T-helper 2 cell treated with Interferon-gamma antibody and Interleukin-4, amounts not matched to agents 5 μg/mL and 100 μg/mL, for 36 hours (primary cell): ENCODE data around the gene DNAI7.

Experiments used
- DNase-seq: peaks from one replicate; pipeline ENCODE4 v3.0.0; 2021; ENCODE audit warnings: low spot score
- H3K27ac Mint-ChIP-seq: one replicate; pipeline ENCODE4 v1.8.0; 2021; ENCODE audit warnings: mild to moderate bottlenecking, mixed read lengths
- H3K27me3 Mint-ChIP-seq: one replicate; pipeline ENCODE4 v1.8.0; 2021; ENCODE audit warnings: low read depth, mixed read lengths
- H3K36me3 Mint-ChIP-seq: one replicate; pipeline ENCODE4 v1.8.0; 2021; ENCODE audit warnings: low read depth, mixed read lengths
- H3K4me1 Mint-ChIP-seq: one replicate; pipeline ENCODE4 v1.8.0; 2021; ENCODE audit warnings: low read depth, mixed read lengths
- H3K4me3 Mint-ChIP-seq: one replicate; pipeline ENCODE4 v1.8.0; 2022; ENCODE audit warnings: mild to moderate bottlenecking, moderate library complexity, mixed read lengths
- H3K9me3 Mint-ChIP-seq: one replicate; pipeline ENCODE4 v1.8.0; 2021; ENCODE audit warnings: mixed read lengths

The DNAI7 gene

GRCh38 chr12:25195056-25195971, at the start of gene DNAI7, which contains the start of gene ETFRF1:
Gene DNAI7, minus strand, starts transcription at chr12:25195160. Its CDS starts 82 bp downstream, at chr12:25195078.
Gene ETFRF1, plus strand, starts transcription at chr12:25195237. Its CDS starts 8,720 bp downstream, at chr12:25203957.
- Mint-ChIP-seq H3K36me3 (no peaks in the 10 kb centered on the region), H3K4me1 (peaks cover 16% of the 10 kb centered on the region), H3K9me3 (no peaks in the 10 kb centered on the region), H3K27ac (peak within 1 kb of the TSS; percentile 93), H3K4me3 (peak within 1 kb of the TSS; percentile 99), H3K27me3 (peaks cover 4% of the 10 kb centered on the region)
- DNase-seq, result peak; percentile 92

DNA sequence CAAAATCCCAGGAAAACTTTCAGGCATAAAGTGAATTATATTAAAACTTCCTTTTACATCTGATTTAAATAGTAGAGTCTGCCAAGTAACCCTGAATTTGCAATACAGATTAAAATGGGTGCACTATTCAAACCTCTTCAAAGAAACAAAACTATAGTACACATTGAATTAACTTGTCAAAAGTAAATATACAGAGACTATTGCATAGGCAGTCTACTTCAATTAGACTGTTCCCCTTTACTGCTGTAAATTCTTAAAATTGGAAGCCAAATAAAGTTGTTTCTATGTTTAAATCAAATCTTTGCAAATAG, 48.7 kb upstream of the DNAI7 start:
- H3K27me3 Mint-ChIP-seq, result no peaks in the 10 kb centered on the region
- peaks cover 37% of the 10 kb centered on the region for H3K4me1 Mint-ChIP-seq
- peaks cover 61% of the 10 kb centered on the region for H3K36me3 Mint-ChIP-seq
- no peak overlapping the region for H3K4me3 Mint-ChIP-seq
- DNase-seq, result no peak
- H3K27ac Mint-ChIP-seq, result no peak overlapping the region
- H3K9me3 Mint-ChIP-seq, result no peaks in the 10 kb centered on the region

GRCh38 chr12:25242981-25243679, 48.2 kb upstream of the DNAI7 start:
- Mint-ChIP-seq H3K27ac (no peak overlapping the region), H3K4me3 (no peak overlapping the region), H3K27me3 (no peaks in the 10 kb centered on the region), H3K36me3 (peaks cover 60% of the 10 kb centered on the region), H3K4me1 (peaks cover 38% of the 10 kb centered on the region), H3K9me3 (no peaks in the 10 kb centered on the region)
- no peak for DNase-seq

- peaks cover 33% of the 10 kb centered on the region for H3K4me1 Mint-ChIP-seq
- H3K9me3 Mint-ChIP-seq, result no peaks in the 10 kb centered on the region
- DNase-seq, result no peak
- H3K27ac Mint-ChIP-seq, result no peak overlapping the region
- no peaks in the 10 kb centered on the region for H3K27me3 Mint-ChIP-seq
- H3K4me3 Mint-ChIP-seq, result peak overlapping the region; percentile 11
- H3K36me3 Mint-ChIP-seq, result peaks cover 68% of the 10 kb centered on the region
Measured at GRCh38 chr12:25241167-25242020, 46.4 kb upstream of the DNAI7 start.

DNA sequence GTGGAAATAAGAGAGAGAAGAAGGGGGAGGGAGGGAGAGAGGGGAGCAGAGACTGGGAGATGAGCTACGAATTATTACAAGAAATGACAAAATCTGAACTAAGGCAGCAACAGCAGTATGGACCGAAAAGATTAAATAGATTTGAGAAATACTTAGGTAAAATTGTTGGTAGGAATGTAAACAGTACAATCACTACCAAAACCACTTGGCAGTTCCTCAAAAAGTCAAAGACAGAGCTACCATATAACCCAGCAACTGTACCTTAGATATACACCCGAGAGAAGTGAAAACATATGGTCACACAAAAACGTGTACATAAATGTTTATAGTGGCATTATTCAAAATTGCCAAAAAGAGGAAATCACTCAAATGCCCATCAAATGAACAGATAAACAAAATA, 41.7 kb upstream of the DNAI7 start:
- Mint-ChIP-seq H3K4me3 (no peak overlapping the region), H3K4me1 (peaks cover 20% of the 10 kb centered on the region), H3K36me3 (peaks cover 59% of the 10 kb centered on the region), H3K9me3 (no peaks in the 10 kb centered on the region), H3K27ac (no peak overlapping the region), H3K27me3 (no peaks in the 10 kb centered on the region)
- no peak for DNase-seq

- H3K27ac Mint-ChIP-seq, result no peak overlapping the region
- H3K9me3 Mint-ChIP-seq, result no peaks in the 10 kb centered on the region
- H3K36me3 Mint-ChIP-seq, result peaks cover 56% of the 10 kb centered on the region
- H3K27me3 Mint-ChIP-seq, result no peaks in the 10 kb centered on the region
- DNase-seq, result no peak
- peaks cover 16% of the 10 kb centered on the region for H3K4me1 Mint-ChIP-seq
- H3K4me3 Mint-ChIP-seq, result no peak overlapping the region
Measured at GRCh38 chr12:25236190-25236589, 41.2 kb upstream of the DNAI7 start.

DNA sequence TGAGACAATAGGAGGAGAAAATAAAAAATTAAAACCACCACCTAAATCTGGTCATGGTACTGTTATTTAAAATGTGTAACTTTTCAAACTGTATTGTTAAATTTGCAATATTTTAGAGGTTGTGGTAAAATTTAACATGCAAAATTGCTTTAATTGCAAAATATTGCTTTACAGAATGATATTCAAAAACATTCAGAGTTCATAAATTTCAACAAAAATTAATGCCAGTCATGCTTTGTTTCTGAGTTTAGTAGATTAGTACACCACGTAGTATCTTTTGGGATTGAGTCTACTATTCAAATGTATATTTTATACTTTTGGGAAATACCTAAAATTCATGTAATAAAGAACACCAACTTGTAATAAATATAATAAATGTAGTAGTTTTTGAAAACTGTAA, 18.4 kb upstream of the DNAI7 start:
- Mint-ChIP-seq H3K27me3 (no peaks in the 10 kb centered on the region), H3K36me3 (peaks cover 25% of the 10 kb centered on the region)

GRCh38 chr12:25208554-25208953, 13.6 kb upstream of the DNAI7 start:
- Mint-ChIP-seq H3K4me3 (no peak overlapping the region), H3K36me3 (peaks cover 24% of the 10 kb centered on the region), H3K4me1 (no peaks in the 10 kb centered on the region), H3K27me3 (no peaks in the 10 kb centered on the region), H3K9me3 (no peaks in the 10 kb centered on the region), H3K27ac (no peak overlapping the region)
- no peak for DNase-seq

More for the DNA sequence above, 18.4 kb upstream of the DNAI7 start:
- DNase-seq, result no peak
- no peak overlapping the region for H3K4me3 Mint-ChIP-seq
- H3K9me3 Mint-ChIP-seq, result no peaks in the 10 kb centered on the region
- H3K27ac Mint-ChIP-seq, result no peak overlapping the region
- no peaks in the 10 kb centered on the region for H3K4me1 Mint-ChIP-seq

DNA sequence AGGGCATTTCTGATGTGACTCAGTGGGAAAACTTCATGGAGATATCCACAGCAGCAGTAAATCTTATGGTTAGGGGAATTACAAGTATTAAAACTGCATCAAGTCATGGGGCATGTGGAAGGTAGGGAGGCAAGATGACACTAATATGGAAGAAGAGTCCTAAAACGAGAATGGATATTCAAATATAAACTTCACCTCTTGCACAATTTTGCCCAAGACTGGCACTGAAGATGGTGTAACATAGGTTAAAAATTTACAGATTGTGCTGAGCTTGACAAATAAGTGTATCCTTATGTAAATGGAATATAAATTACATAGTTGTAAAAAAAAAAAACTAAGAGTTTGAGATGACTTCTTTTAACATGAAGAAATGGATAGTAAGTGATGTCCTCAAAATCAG, 12.9 kb upstream of the DNAI7 start:
- DNase-seq, result no peak
- Mint-ChIP-seq H3K9me3 (no peaks in the 10 kb centered on the region), H3K4me3 (no peak overlapping the region), H3K27me3 (no peaks in the 10 kb centered on the region), H3K36me3 (peaks cover 28% of the 10 kb centered on the region), H3K27ac (no peak overlapping the region), H3K4me1 (no peaks in the 10 kb centered on the region)

DNA sequence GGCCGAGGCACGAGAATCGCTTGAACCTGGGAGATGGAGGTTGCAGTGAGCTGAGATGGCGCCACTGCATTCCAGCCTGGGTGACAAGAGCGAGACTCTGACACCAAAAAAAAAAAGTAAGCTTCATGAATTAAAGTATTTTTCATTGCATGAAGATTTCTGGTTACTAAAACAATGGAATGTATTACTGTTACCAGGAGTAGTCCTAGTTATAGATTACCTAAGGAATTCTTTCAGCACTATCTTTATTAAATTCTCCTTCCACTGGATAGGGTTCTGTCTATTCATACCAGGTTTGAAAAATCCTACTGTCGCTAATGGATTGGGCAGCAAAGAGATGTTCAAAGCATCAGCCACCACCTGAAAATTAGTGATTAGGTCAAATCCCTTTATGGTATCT, 12.5 kb upstream of the DNAI7 start:
- H3K27me3 Mint-ChIP-seq, result no peaks in the 10 kb centered on the region
- no peaks in the 10 kb centered on the region for H3K4me1 Mint-ChIP-seq
- H3K27ac Mint-ChIP-seq, result no peak overlapping the region
- no peak overlapping the region for H3K4me3 Mint-ChIP-seq
- H3K36me3 Mint-ChIP-seq, result peaks cover 29% of the 10 kb centered on the region
- DNase-seq, result no peak
- no peaks in the 10 kb centered on the region for H3K9me3 Mint-ChIP-seq

- no peak for DNase-seq
- no peak overlapping the region for H3K27ac Mint-ChIP-seq
- peaks cover 24% of the 10 kb centered on the region for H3K36me3 Mint-ChIP-seq
- no peaks in the 10 kb centered on the region for H3K9me3 Mint-ChIP-seq
- no peak overlapping the region for H3K4me3 Mint-ChIP-seq
- no peaks in the 10 kb centered on the region for H3K4me1 Mint-ChIP-seq
- H3K27me3 Mint-ChIP-seq, result no peaks in the 10 kb centered on the region
Measured at GRCh38 chr12:25202137-25202536, 7.2 kb upstream of the DNAI7 start.

GRCh38 chr12:25200703-25201102, 5.7 kb upstream of the DNAI7 start:
- H3K4me3 Mint-ChIP-seq, result no peak overlapping the region
- H3K27ac Mint-ChIP-seq, result no peak overlapping the region
- no peaks in the 10 kb centered on the region for H3K9me3 Mint-ChIP-seq
- no peaks in the 10 kb centered on the region for H3K27me3 Mint-ChIP-seq
- peaks cover 4% of the 10 kb centered on the region for H3K4me1 Mint-ChIP-seq
- no peak for DNase-seq
- H3K36me3 Mint-ChIP-seq, result peaks cover 17% of the 10 kb centered on the region

DNA sequence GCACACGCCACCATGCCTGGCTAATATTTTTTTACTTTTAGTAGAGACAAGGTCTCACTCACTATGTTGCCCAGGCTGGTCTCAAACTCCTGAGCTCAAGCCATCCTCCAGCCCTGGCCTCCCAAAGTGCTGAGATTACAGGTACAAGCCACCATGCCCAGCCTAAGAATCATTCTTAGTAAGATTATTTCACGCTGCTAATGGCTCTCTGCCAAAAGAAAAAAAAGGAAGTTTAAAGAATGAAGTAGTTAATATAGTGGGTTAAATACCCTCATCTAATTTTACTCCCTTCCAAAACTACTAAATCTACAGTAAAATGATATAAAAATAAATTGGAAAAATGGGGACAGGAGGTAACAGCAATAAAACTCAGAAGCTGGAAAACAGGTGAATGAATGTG, 2.6 kb upstream of the DNAI7 start:
- Mint-ChIP-seq H3K9me3 (no peaks in the 10 kb centered on the region), H3K4me3 (no peak overlapping the region), H3K27ac (no peak overlapping the region), H3K27me3 (no peaks in the 10 kb centered on the region), H3K4me1 (peaks cover 16% of the 10 kb centered on the region), H3K36me3 (peaks cover 10% of the 10 kb centered on the region)
- DNase-seq, result no peak

- Mint-ChIP-seq H3K36me3 (no peaks in the 10 kb centered on the region), H3K4me1 (peaks cover 16% of the 10 kb centered on the region), H3K27me3 (peaks cover 4% of the 10 kb centered on the region), H3K9me3 (no peaks in the 10 kb centered on the region), H3K4me3 (peak overlapping the region; percentile 99), H3K27ac (peak overlapping the region; percentile 93)
- no peak for DNase-seq
Measured at GRCh38 chr12:25194722-25195055, 271 bp downstream of the DNAI7 start.
